Activated CD4-positive, alpha-beta T cell treated with anti-CD3 and anti-CD28 coated beads, Interleukin-2, amount 10 ng/mL, durations not matched to agents 7 days and 5 days (primary cell): ENCODE results near the gene CSNK2A1. TPM values are rescaled to one million over a fixed set of nuclear protein-coding genes. Genes with fewer than 3 reads are reported as not detected.

Experiments
- CTCF ChIA-PET: fragments of 350-600 bp; sonication (Branson Sonifier 250); formaldehyde crosslinking; loops from one replicate; lab custom pipeline; 2021; ENCODE audit warnings: antibody characterized with exemption; lab: Charles Lee
- POLR2A ChIA-PET: fragments of 350-600 bp; sonication (Branson Sonifier 250); formaldehyde crosslinking; loops from one replicate; lab custom pipeline; 2021; ENCODE audit warnings: antibody characterized with exemption; lab: Charles Lee
- DNase-seq: peaks from one replicate; pipeline ENCODE4 v3.0.0-alpha.2; 2020
- H3K27ac Mint-ChIP-seq: one replicate; pipeline ENCODE4 v1.8.0; 2021; ENCODE audit warnings: mild to moderate bottlenecking, moderate library complexity, mixed read lengths
- H3K27me3 Mint-ChIP-seq: one replicate; pipeline ENCODE4 v1.8.0; 2021; ENCODE audit warnings: mixed read lengths
- H3K36me3 Mint-ChIP-seq: one replicate; pipeline ENCODE4 v1.8.0; 2021; ENCODE audit warnings: low read depth, mixed read lengths
- H3K4me1 Mint-ChIP-seq: one replicate; pipeline ENCODE4 v1.8.0; 2021; ENCODE audit warnings: mixed read lengths
- H3K4me3 Mint-ChIP-seq: one replicate; pipeline ENCODE4 v1.8.0; 2021; ENCODE audit warnings: mild to moderate bottlenecking, moderate library complexity, mixed read lengths
- H3K9me3 Mint-ChIP-seq: one replicate; pipeline ENCODE4 v1.8.0; 2021; ENCODE audit warnings: mixed read lengths
- total RNA-seq, 2 experiments: library from RNA; stranded (reverse); gene quantifications; one replicate each; pipeline ENCODE4 v1.2.3, GENCODE V29; 2021

CSNK2A1 gene
- total RNA-seq, 2 experiments from 2014 or later = 111 to 133 TPM

DNA sequence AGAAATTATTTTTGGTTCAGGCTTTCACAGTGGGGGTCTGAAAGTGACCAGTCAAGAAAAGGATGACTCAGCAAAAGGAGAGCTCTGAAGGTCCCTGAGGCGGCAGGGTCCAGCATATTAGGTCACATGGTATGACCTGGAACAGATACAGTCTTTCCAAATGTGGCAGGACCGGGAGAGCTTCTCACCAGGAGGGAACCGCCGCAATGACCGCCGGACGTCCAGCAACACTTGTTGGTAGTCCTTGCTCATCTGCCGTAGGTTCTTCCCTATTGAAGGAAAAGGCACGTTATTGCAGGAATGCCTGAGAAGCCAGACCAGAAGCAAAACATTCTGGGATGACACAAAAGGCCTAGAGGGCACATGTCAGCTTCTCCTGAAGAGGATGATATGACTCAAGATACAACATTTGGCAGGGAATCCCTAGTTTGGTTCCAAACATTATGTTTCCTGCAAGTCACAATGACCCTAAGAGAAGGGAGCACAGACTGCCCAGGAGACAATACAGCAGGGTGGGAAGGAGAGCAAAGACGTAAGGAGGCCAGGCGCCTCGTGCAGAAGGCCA lies 98.6 kb downstream of the CSNK2A1 start:
- Mint-ChIP-seq H3K9me3 (no peaks in the 10 kb centered on the region), H3K4me1 (peaks cover 11% of the 10 kb centered on the region), H3K4me3 (no peak overlapping the region), H3K27me3 (no peaks in the 10 kb centered on the region), H3K27ac (no peak overlapping the region), H3K36me3 (peaks cover 55% of the 10 kb centered on the region)
- ChIA-PET CTCF (interaction anchor here (1.0 kb wide), 1 partner anchor 13 kb away, joined by 3 read pairs; no protein-coding TSS in a partner anchor), POLR2A (no interaction called here)
- no peak for DNase-seq

- CTCF ChIA-PET = no interaction called here
- Mint-ChIP-seq H3K4me1 (peaks cover 13% of the 10 kb centered on the region), H3K36me3 (peaks cover 61% of the 10 kb centered on the region), H3K27me3 (no peaks in the 10 kb centered on the region), H3K9me3 (no peaks in the 10 kb centered on the region), H3K27ac (no peak overlapping the region), H3K4me3 (no peak overlapping the region)
- no peak for DNase-seq
- POLR2A ChIA-PET = no interaction called here
Observed at GRCh38 chr20:444117-444516, 99.5 kb downstream of the CSNK2A1 start.

- ChIA-PET POLR2A (no interaction called here), CTCF (interaction anchor here (1.1 kb wide), 1 partner anchor 12 kb away, joined by 3 read pairs; no protein-coding TSS in a partner anchor)
- Mint-ChIP-seq H3K27ac (no peak overlapping the region), H3K27me3 (no peaks in the 10 kb centered on the region), H3K4me1 (peaks cover 22% of the 10 kb centered on the region), H3K36me3 (peaks cover 67% of the 10 kb centered on the region), H3K4me3 (no peak overlapping the region), H3K9me3 (no peaks in the 10 kb centered on the region)
- DNase-seq = no peak
Observed at GRCh38 chr20:443223-443775, 100.3 kb downstream of the CSNK2A1 start.

GRCh38 chr20:440636-441035 lies 103.0 kb downstream of the CSNK2A1 start:
- CTCF ChIA-PET = no interaction called here
- H3K4me3 Mint-ChIP-seq = no peak overlapping the region
- H3K9me3 Mint-ChIP-seq = no peaks in the 10 kb centered on the region
- H3K4me1 Mint-ChIP-seq = peaks cover 43% of the 10 kb centered on the region
- H3K27me3 Mint-ChIP-seq = no peaks in the 10 kb centered on the region
- POLR2A ChIA-PET = no interaction called here
- peaks cover 80% of the 10 kb centered on the region for H3K36me3 Mint-ChIP-seq
- no peak overlapping the region for H3K27ac Mint-ChIP-seq
- no peak for DNase-seq

DNA sequence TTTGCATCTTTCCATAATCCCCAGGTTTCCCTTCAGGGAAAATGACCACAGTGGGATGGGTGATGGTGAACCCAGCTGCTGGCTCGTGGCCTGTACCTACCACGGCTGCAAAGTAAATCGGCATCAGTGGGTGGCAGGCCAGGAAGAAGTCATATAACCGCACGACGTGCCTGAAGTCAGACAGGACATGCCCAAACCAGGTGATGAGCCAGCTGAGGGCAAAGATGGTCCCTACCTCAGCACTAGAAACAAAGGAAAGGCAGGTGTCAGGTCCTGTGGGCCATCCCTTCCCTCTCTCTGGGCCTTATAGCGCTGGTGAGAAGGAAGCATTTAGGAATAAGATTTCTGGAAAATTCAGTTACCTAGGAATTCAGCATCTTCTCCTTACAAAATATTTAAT lies 103.4 kb downstream of the CSNK2A1 start:
- CTCF ChIA-PET = interaction anchor here (0.9 kb wide), 2 partner anchors 8 to 43 kb away, joined by 3 read pairs; no protein-coding TSS in a partner anchor
- H3K4me3 Mint-ChIP-seq = no peak overlapping the region
- H3K27ac Mint-ChIP-seq = no peak overlapping the region
- H3K9me3 Mint-ChIP-seq = no peaks in the 10 kb centered on the region
- H3K27me3 Mint-ChIP-seq = no peaks in the 10 kb centered on the region
- no peak for DNase-seq
- POLR2A ChIA-PET = no interaction called here
- H3K4me1 Mint-ChIP-seq = peaks cover 47% of the 10 kb centered on the region
- H3K36me3 Mint-ChIP-seq = peaks cover 80% of the 10 kb centered on the region

- peaks cover 60% of the 10 kb centered on the region for H3K4me1 Mint-ChIP-seq
- POLR2A ChIA-PET = no interaction called here
- CTCF ChIA-PET = interaction anchor here (0.6 to 1.8 kb wide), 10 partner anchors 9 to 1635 kb away, joined by 3 to 5 read pairs (median 3); no protein-coding TSS in a partner anchor
- no peaks in the 10 kb centered on the region for H3K9me3 Mint-ChIP-seq
- peaks cover 77% of the 10 kb centered on the region for H3K36me3 Mint-ChIP-seq
- H3K27me3 Mint-ChIP-seq = no peaks in the 10 kb centered on the region
- DNase-seq = peak; percentile 75
- H3K4me3 Mint-ChIP-seq = peak overlapping the region; percentile 31
- H3K27ac Mint-ChIP-seq = peak overlapping the region; percentile 76
Observed at GRCh38 chr20:438571-439469, 104.8 kb downstream of the CSNK2A1 start.

DNA sequence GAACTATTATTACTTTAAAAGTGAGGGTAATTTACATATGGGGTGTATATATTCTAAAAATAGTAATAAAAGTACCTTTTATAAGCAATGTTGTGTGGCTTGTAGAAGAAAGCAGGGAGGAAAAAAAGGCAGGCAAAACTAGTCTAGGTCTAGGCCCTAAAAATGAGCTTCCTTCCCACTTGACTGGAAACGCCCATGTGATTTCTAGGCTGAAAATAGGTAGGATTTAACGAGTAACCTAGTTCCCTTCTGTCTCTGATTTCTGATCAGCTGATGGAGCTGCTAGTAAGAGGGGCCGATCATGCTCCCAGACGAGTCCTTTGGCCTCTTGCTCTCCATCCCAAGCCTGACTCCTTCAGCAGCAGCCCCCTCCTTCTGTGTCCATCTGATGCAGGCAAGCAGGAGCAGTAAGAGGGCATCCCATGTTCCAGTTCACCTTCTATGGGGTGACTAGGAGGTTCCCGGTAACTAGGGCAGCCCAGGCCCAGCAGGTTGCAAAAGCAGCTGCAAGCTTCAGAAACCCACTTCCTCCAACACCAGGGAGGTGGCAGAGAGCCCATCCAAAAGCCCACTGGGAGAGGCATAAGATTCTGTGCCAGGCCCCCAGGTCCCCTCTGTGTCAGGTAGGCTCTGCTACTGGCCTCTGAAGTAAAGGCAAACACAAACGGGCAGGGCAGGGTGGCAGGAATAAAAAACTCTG lies 105.7 kb downstream of the CSNK2A1 start:
- ChIA-PET CTCF (interaction anchor here (0.6 to 1.8 kb wide), 9 partner anchors 10 to 1636 kb away, joined by 3 to 5 read pairs (median 3); no protein-coding TSS in a partner anchor), POLR2A (no interaction called here)
- H3K9me3 Mint-ChIP-seq = no peaks in the 10 kb centered on the region
- H3K36me3 Mint-ChIP-seq = peaks cover 78% of the 10 kb centered on the region
- H3K27me3 Mint-ChIP-seq = no peaks in the 10 kb centered on the region
- no peak for DNase-seq
- H3K4me1 Mint-ChIP-seq = peaks cover 69% of the 10 kb centered on the region
- peak overlapping the region; percentile 31 for H3K4me3 Mint-ChIP-seq
- no peak overlapping the region for H3K27ac Mint-ChIP-seq

GRCh38 chr20:436476-436875 lies 107.1 kb downstream of the CSNK2A1 start:
- peaks cover 69% of the 10 kb centered on the region for H3K36me3 Mint-ChIP-seq
- H3K4me3 Mint-ChIP-seq = no peak overlapping the region
- no peaks in the 10 kb centered on the region for H3K9me3 Mint-ChIP-seq
- POLR2A ChIA-PET = no interaction called here
- peaks cover 78% of the 10 kb centered on the region for H3K4me1 Mint-ChIP-seq
- DNase-seq = no peak
- no peak overlapping the region for H3K27ac Mint-ChIP-seq
- CTCF ChIA-PET = interaction anchor here (1.1 to 1.3 kb wide), 2 partner anchors 75 to 82 kb away, joined by 3 to 4 read pairs; no protein-coding TSS in a partner anchor
- H3K27me3 Mint-ChIP-seq = no peaks in the 10 kb centered on the region

GRCh38 chr20:435558-435957 lies 108.0 kb downstream of the CSNK2A1 start:
- DNase-seq = no peak
- POLR2A ChIA-PET = no interaction called here
- Mint-ChIP-seq H3K27me3 (no peaks in the 10 kb centered on the region), H3K36me3 (peaks cover 70% of the 10 kb centered on the region), H3K27ac (no peak overlapping the region), H3K4me1 (peaks cover 80% of the 10 kb centered on the region), H3K4me3 (no peak overlapping the region), H3K9me3 (no peaks in the 10 kb centered on the region)
- CTCF ChIA-PET = no interaction called here

- H3K36me3 Mint-ChIP-seq = peaks cover 68% of the 10 kb centered on the region
- H3K9me3 Mint-ChIP-seq = no peaks in the 10 kb centered on the region
- H3K4me1 Mint-ChIP-seq = peaks cover 75% of the 10 kb centered on the region
- H3K4me3 Mint-ChIP-seq = peak overlapping the region; percentile 4
- ChIA-PET POLR2A (no interaction called here), CTCF (interaction anchor here (1.0 to 1.2 kb wide), 2 partner anchors 63 to 80 kb away, joined by 3 to 4 read pairs; no protein-coding TSS in a partner anchor)
- H3K27me3 Mint-ChIP-seq = no peaks in the 10 kb centered on the region
- DNase-seq = no peak
- H3K27ac Mint-ChIP-seq = no peak overlapping the region
Observed at GRCh38 chr20:434661-435419, 108.8 kb downstream of the CSNK2A1 start.

- POLR2A ChIA-PET = no interaction called here
- CTCF ChIA-PET = interaction anchor here (1.0 to 1.2 kb wide), 2 partner anchors 62 to 79 kb away, joined by 3 to 4 read pairs; no protein-coding TSS in a partner anchor
- no peak for DNase-seq
- H3K27ac Mint-ChIP-seq = peak overlapping the region; percentile 67
- no peaks in the 10 kb centered on the region for H3K27me3 Mint-ChIP-seq
- no peak overlapping the region for H3K4me3 Mint-ChIP-seq
- no peaks in the 10 kb centered on the region for H3K9me3 Mint-ChIP-seq
- peaks cover 68% of the 10 kb centered on the region for H3K4me1 Mint-ChIP-seq
- H3K36me3 Mint-ChIP-seq = peaks cover 65% of the 10 kb centered on the region
Observed at GRCh38 chr20:434221-434620, 109.4 kb downstream of the CSNK2A1 start.
